Ovary (tissue), 9 donors: Measurements from ENCODE around the gene TGIF2. TPM values are rescaled to one million over a fixed set of nuclear protein-coding genes. Genes with fewer than 3 reads are reported as not detected.
"Not testable (repeated sequence)": the region's sequence is repeated elsewhere in the genome, so short reads cannot be mapped to it uniquely, and the experiment has no call there.

Experiments used
- DNase-seq, 5 donors: peaks; one replicate each; pipeline ENCODE4 v3.0.0-alpha.2; 2019 to 2020
- H3K27ac ChIP-seq, 2 donors: fragments of 200-600 bp; one replicate each; pipeline versions ENCODE4 v1.5.1 to v1.8.0; 2019 to 2022
- H3K27me3 ChIP-seq: fragments of 200-600 bp; one replicate; pipeline ENCODE4 v1.8.0; 2022
- H3K36me3 ChIP-seq: fragments of 200-600 bp; sonication (generic); one replicate; pipeline ENCODE4 v1.5.1; 2019
- H3K4me1 ChIP-seq: one replicate; pipeline ENCODE4 v1.8.1; 2013; ENCODE audit warnings: mild to moderate bottlenecking, moderate library complexity; ENCODE audit not compliant: insufficient read depth
- H3K4me3 ChIP-seq: fragments of 200-600 bp; sonication (generic); one replicate; pipeline ENCODE4 v1.5.1; 2017
- H3K9me3 ChIP-seq, 2 donors: fragments of 200-600 bp in 1 of 2; sonication (generic) in 1 of 2; one replicate each; pipeline versions ENCODE4 v1.5.1 to v1.8.1; 2013 to 2019; ENCODE audit warnings: mild to moderate bottlenecking in 1 of 2, moderate library complexity in 1 of 2
- CTCF ChIP-seq, 3 donors: fragments of 450-650 bp in 2 of 3; fragments of 200-600 bp in 1 of 3; IDR thresholded peaks; one replicate each; pipeline versions ENCODE4 v1.5.1 to v1.8.0; 2016 to 2022; ENCODE audit warnings: antibody characterized with exemption in 3 of 3, mild to moderate bottlenecking in 1 of 3
- EP300 ChIP-seq: sonication (generic); formaldehyde crosslinking; IDR thresholded peaks from one replicate; pipeline ENCODE4 v1.6.1; 2017; ENCODE audit warnings: antibody characterized with exemption
- POLR2A ChIP-seq: fragments of 450-650 bp; IDR thresholded peaks from one replicate; pipeline ENCODE4 v1.6.1; 2017; ENCODE audit warnings: antibody characterized with exemption, mild to moderate bottlenecking, moderate library complexity
- WGBS, 3 donors: extraction: QIAGEN DNeasy Blood & Tissue Kit in 1 of 3; methylation state at CpG; one replicate each; pipeline versions ENCODE4 v1.1.5 to v1.1.7; 2013 to 2017; 5-methylcytosine and 5-hydroxymethylcytosine counted together
- intact Hi-C, 4 donors: fragments of 100-400 bp; cut with DNase I; formaldehyde crosslinking; loops; one replicate each; pipeline versions ENCODE4 v1.11.0 to v1.15.1; 2022 to 2023
- polyA plus RNA-seq, 2 donors: library from polyadenylated mRNA; stranded (reverse); fragments of 200-250 nt in 1 of 2; fragments of 350-450 nt in 1 of 2; fragmentation: Illumina TruSeq in 1 of 2; extraction: RNeasy Lipid Tissue Mini Kit (QIAGEN cat#74804) in 1 of 2; gene quantifications; one replicate each; pipeline ENCODE4 v1.2.3, GENCODE V29; 2013 to 2014
- small RNA-seq: library from RNA; depleted of rRNA; stranded (forward); fragments of <200 nt; gene quantifications from one replicate; pipeline ENCODE3, GENCODE V24; 2016
- total RNA-seq, 7 donors: library from RNA; depleted of rRNA in 2 of 7; stranded (reverse); fragments of >200 nt in 2 of 7; fragmentation: NEBNext Ultra II Directional in 3 of 7; extraction: Animal tissue kit (Norgen Biotek cat#: 25700) in 3 of 7; gene quantifications; one replicate each; pipeline versions ENCODE4 v1.1.0 to v1.2.4, GENCODE V29; 2016 to 2023
- donor health status: DM: no; HTN: no; CAD: no; lungs with moderate emphysema.
- donor health status: DM: no; HTN: no; CAD: no.
- donor health status: Bipolar disorder and iron deficiency.
- donor health status: DM: yes; HTN: yes; CAD: no.
- donor health status: DM: no; HTN: no; CAD: no.
- donor health status: DM: yes; HTN: yes; CAD: no.

The TGIF2 gene
- total and polyA plus RNA-seq, 9 donors = 12.6 to 39.2 (median 24.8) TPM

GRCh38 chr20:36634342-36634741 is 60.9 kb downstream of the TGIF2 start:
- no peaks in the 10 kb centered on the region for H3K4me1 ChIP-seq
- no peak overlapping the region for H3K27ac ChIP-seq
- no peaks in the 10 kb centered on the region for H3K27me3 ChIP-seq
- no peaks in the 10 kb centered on the region for H3K9me3 ChIP-seq
- DNase-seq = no peak
- no peak overlapping the region for H3K4me3 ChIP-seq
- no peaks in the 10 kb centered on the region for H3K36me3 ChIP-seq
- TF ChIP-seq POLR2A (no peak), EP300 (no peak), CTCF (IDR thresholded peaks at IDR 0.05) (no peak)
- intact Hi-C loops = no loop called here
- WGBS, 3 donors = 92 to 95% (median 93%) methylated on average over 11 of the region's 11 CpGs

GRCh38 chr20:36638876-36639400 is 65.5 kb downstream of the TGIF2 start:
- DNase-seq = not testable (repeated sequence)
- 93 to 94% (median 93%) methylated on average over 12 of the region's 12 CpGs for WGBS, 3 donors

GRCh38 chr20:36641506-36641843 is 68.1 kb downstream of the TGIF2 start:
- H3K27ac ChIP-seq = no peak overlapping the region
- H3K4me1 ChIP-seq = no peaks in the 10 kb centered on the region
- intact Hi-C loops = no loop called here
- no peaks in the 10 kb centered on the region for H3K9me3 ChIP-seq
- no peak overlapping the region for H3K4me3 ChIP-seq
- no peaks in the 10 kb centered on the region for H3K27me3 ChIP-seq
- DNase-seq = no peak
- no peak for TF ChIP-seq EP300
- no peak for TF ChIP-seq CTCF (IDR thresholded peaks at IDR 0.05)
- no peak for TF ChIP-seq POLR2A
- H3K36me3 ChIP-seq = no peaks in the 10 kb centered on the region
- 83 to 87% (median 84%) methylated on average over 3 of the region's 3 CpGs for WGBS, 3 donors

More at GRCh38 chr20:36638876-36639400, 65.5 kb downstream of the TGIF2 start:
- H3K4me1 ChIP-seq, H3K36me3 ChIP-seq, H3K27me3 ChIP-seq, H3K27ac ChIP-seq, intact Hi-C loops, H3K9me3 ChIP-seq, H3K4me3 ChIP-seq: not testable (repeated sequence)

- WGBS, 3 donors = 83 to 85% (median 84%) methylated on average over 6 of the region's 6 CpGs
These were observed 68.7 kb downstream of the TGIF2 start for GRCh38 chr20:36642136-36642535.

More at GRCh38 chr20:36642136-36642535, 68.7 kb downstream of the TGIF2 start:
- Histone ChIP-seq H3K27ac (no peak overlapping the region), H3K27me3 (no peaks in the 10 kb centered on the region), H3K4me1 (no peaks in the 10 kb centered on the region), H3K4me3 (no peak overlapping the region), H3K36me3 (no peaks in the 10 kb centered on the region), H3K9me3 (no peaks in the 10 kb centered on the region)
- DNase-seq = no peak
- TF ChIP-seq EP300 (no peak), POLR2A (no peak), CTCF (IDR thresholded peaks at IDR 0.05) (no peak)
- intact Hi-C loops = no loop called here

Small RNA genes within 50 kb of the gene (small RNA-seq; reads per million reads assigned to genes)
- not detected for gene RF00017

Other genes with a start within 250 kb of the TGIF2 start
- 1,000 to 10,000 TPM in 1 of 7 donors, 100 to 1,000 TPM in 5, 10 to 100 TPM in 1; 69.5 to 1,408 (median 681) TPM for gene MYL9, start 32.1 kb upstream of the TGIF2 start, total RNA-seq
- gene MYL9, start 32.1 kb upstream of the TGIF2 start, polyA plus RNA-seq = 100 to 1,000 TPM; 269 to 691 TPM
- gene RAB5IF, start 32.2 kb downstream of the TGIF2 start, total RNA-seq = 10 to 100 TPM; 35.6 to 61.0 (median 40.9) TPM
- 10 to 100 TPM; 29.6 to 59.0 TPM for gene RAB5IF, start 32.2 kb downstream of the TGIF2 start, polyA plus RNA-seq
- gene SLA2, start 72.6 kb downstream of the TGIF2 start, total RNA-seq = under 1 TPM in 6 of 7 donors, not detected in 1; 0.10 to 0.46 (median 0.29) TPM
- 1 to 10 TPM in 1 of 2 donors, under 1 TPM in 1; 0.24 to 1.1 TPM for gene SLA2, start 72.6 kb downstream of the TGIF2 start, polyA plus RNA-seq
- 10 to 100 TPM; 16.7 to 30.1 (median 24.1) TPM for gene NDRG3, start 172.5 kb downstream of the TGIF2 start, total RNA-seq
- 10 to 100 TPM; 23.4 to 66.0 TPM for gene NDRG3, start 172.5 kb downstream of the TGIF2 start, polyA plus RNA-seq
- gene DSN1, start 200.2 kb downstream of the TGIF2 start, total RNA-seq = 1 to 10 TPM; 3.3 to 7.0 (median 5.1) TPM
- 1 to 10 TPM; 6.2 to 6.4 TPM for gene DSN1, start 200.2 kb downstream of the TGIF2 start, polyA plus RNA-seq